Measurements from ENCODE around the gene GCLM.
"Not testable (repeated sequence)": the region's sequence is repeated elsewhere in the genome, so short reads cannot be mapped to it uniquely, and the experiment has no call there.

Gene GCLM

GRCh38 chr1:93869653-93870052 lies 39.6 kb downstream of the GCLM start:
- TF ChIP-seq ZFX (IDR thresholded peaks at IDR 0.05) = no peak
- TF ChIP-seq CTCF (conservative IDR thresholded peaks at IDR 0.05) = no peak
- H3K27ac ChIP-seq = no peak overlapping the region

- H3K27ac ChIP-seq = not testable (repeated sequence)
These were observed 40.7 kb downstream of the GCLM start for GRCh38 chr1:93868492-93868891.

- TF ChIP-seq ZFX (IDR thresholded peaks at IDR 0.05) (no peak), CTCF (conservative IDR thresholded peaks at IDR 0.05) (no peak)
- no peak overlapping the region for H3K27ac ChIP-seq
These were observed 44.0 kb downstream of the GCLM start for GRCh38 chr1:93865253-93865652.

GRCh38 chr1:93864175-93864574 lies 45.1 kb downstream of the GCLM start:
- no peak overlapping the region for H3K27ac ChIP-seq

GRCh38 chr1:93857653-93858052 lies 51.6 kb downstream of the GCLM start:
- not testable (repeated sequence) for H3K27ac ChIP-seq

More at GRCh38 chr1:93864175-93864574, 45.1 kb downstream of the GCLM start:
- no peak for TF ChIP-seq CTCF (conservative IDR thresholded peaks at IDR 0.05)
- TF ChIP-seq ZFX (IDR thresholded peaks at IDR 0.05) = no peak

- not testable (repeated sequence) for H3K27ac ChIP-seq
These were observed 53.2 kb downstream of the GCLM start for GRCh38 chr1:93855983-93856382.

- no peak for TF ChIP-seq CTCF (conservative IDR thresholded peaks at IDR 0.05)
- no peak for TF ChIP-seq ZFX (IDR thresholded peaks at IDR 0.05)
- no peak overlapping the region for H3K27ac ChIP-seq
These were observed 55.3 kb downstream of the GCLM start for GRCh38 chr1:93853940-93854339.

GRCh38 chr1:93851878-93852277 lies 57.4 kb downstream of the GCLM start:
- TF ChIP-seq ZFX (IDR thresholded peaks at IDR 0.05) = no peak
- no peak for TF ChIP-seq CTCF (conservative IDR thresholded peaks at IDR 0.05)
- no peak overlapping the region for H3K27ac ChIP-seq

GRCh38 chr1:93851327-93851712 lies 57.9 kb downstream of the GCLM start:
- no peak overlapping the region for H3K27ac ChIP-seq
- TF ChIP-seq ZFX (IDR thresholded peaks at IDR 0.05) = no peak
- no peak for TF ChIP-seq CTCF (conservative IDR thresholded peaks at IDR 0.05)

Measured in C4-2B (cell line).